ENCODE measurements around the gene OR7C1.

Gene OR7C1

GRCh38 chr19:14764401-14764800 lies 70.6 kb downstream of the OR7C1 start:
- DNase-seq: no peak

GRCh38 chr19:14763497-14764145 lies 71.4 kb downstream of the OR7C1 start:
- DNase-seq: no peak

GRCh38 chr19:14762111-14762510 lies 72.9 kb downstream of the OR7C1 start:
- DNase-seq: no peak

GRCh38 chr19:14761607-14762006 lies 73.4 kb downstream of the OR7C1 start:
- no peak for DNase-seq

- no peak for DNase-seq
These were observed 76.2 kb downstream of the OR7C1 start for GRCh38 chr19:14758816-14759215.

- DNase-seq: no peak
These were observed 86.4 kb downstream of the OR7C1 start for GRCh38 chr19:14748601-14749000.

Data from NCI-H187 (cell line).